HG02970 (cell line): ENCODE data around the gene FAF2.

Experiments used
- ATAC-seq: cut with Tn5 transposase; IDR thresholded peaks from one replicate; pipeline ENCODE4 v1.9.1; 2021; ENCODE audit warnings: mild to moderate bottlenecking, moderate library complexity, moderate number of reproducible peaks; ENCODE audit not compliant: unreplicated experiment, low FRiP score

The FAF2 gene

DNA sequence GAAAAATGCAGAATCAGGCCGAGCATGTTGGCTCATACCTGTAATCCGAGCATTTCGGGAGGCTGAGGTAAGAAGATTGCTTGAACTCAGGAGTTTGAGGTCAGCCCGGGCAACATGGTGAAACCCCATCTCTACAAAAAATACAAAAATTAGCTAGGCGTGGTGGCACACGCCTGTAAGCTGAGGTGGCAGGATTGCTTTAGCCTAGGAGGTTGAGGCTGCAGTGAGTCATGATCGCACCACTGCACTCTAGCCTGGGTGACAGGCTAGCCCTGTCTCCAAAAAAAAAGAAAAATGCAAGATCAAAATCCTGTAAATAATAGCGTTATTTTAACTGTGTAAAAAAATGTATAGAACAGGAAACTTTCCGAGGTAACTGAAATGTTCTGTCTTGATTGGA lies 49.7 kb downstream of the FAF2 start:
- no peak for ATAC-seq

DNA sequence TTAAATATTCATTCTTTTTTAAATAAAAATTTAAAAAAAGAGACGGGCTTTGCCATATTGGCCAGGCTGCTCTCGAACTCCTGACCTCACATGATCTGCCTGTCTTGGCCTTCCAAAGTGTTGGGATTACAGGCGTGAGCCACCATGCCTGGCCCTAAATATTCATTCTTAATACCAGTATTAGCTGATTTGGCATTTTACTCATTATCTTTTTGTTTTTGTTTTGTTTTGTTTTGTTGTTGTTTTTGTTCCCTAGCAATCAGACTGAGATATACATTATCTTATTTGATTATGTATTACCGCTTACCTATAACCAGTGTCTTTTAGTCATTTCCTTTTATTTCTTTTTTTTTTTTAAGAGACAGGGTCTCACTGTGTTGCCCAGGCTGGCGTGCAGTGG lies 51.1 kb downstream of the FAF2 start:
- no peak for ATAC-seq

- no peak for ATAC-seq
Measured at GRCh38 chr5:176500511-176500910, 52.3 kb downstream of the FAF2 start.

- ATAC-seq: no peak
Measured at GRCh38 chr5:176501333-176501732, 53.1 kb downstream of the FAF2 start.

DNA sequence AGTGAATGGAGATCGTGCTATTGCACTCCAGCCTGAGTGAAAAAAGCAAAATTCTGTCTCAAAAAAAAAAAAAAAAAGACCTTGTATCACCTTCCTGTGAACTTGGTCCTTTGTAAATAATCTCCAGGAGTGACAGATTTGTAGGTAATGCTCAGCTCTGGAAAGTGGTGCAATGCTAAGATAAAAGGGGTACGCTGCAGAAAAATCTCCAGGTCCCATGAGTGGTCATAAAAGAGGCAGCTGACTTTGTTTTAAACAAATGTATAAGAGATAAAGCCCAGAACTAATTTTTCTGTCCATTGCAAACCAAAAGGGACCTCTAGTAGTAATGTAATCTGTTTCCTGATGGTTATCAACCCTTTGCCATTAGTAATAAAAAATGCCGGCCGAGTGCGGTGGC lies 55.3 kb downstream of the FAF2 start:
- ATAC-seq: no peak

GRCh38 chr5:176507911-176508310 lies 59.7 kb downstream of the FAF2 start:
- ATAC-seq: no peak

DNA sequence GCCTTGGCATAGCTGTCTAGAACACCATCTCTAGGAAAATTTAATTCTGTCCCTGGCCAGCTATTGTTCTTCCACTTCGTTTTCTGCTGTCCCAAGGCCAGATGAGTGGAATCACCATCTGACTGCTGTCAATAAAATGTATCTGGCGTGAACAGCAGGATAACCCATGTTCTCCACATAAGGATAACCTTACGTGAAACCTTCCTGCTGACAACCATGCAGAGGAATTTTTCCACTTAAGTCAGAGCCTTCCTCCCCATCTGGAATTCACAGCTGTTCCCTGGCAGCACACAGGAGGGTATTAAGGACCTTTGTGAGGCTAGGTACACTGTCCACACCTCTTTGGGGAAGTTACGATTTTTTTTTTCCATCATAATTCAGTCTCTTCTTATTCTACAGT lies 60.4 kb downstream of the FAF2 start:
- no peak for ATAC-seq

GRCh38 chr5:176513788-176514187 lies 65.6 kb downstream of the FAF2 start:
- ATAC-seq: no peak

DNA sequence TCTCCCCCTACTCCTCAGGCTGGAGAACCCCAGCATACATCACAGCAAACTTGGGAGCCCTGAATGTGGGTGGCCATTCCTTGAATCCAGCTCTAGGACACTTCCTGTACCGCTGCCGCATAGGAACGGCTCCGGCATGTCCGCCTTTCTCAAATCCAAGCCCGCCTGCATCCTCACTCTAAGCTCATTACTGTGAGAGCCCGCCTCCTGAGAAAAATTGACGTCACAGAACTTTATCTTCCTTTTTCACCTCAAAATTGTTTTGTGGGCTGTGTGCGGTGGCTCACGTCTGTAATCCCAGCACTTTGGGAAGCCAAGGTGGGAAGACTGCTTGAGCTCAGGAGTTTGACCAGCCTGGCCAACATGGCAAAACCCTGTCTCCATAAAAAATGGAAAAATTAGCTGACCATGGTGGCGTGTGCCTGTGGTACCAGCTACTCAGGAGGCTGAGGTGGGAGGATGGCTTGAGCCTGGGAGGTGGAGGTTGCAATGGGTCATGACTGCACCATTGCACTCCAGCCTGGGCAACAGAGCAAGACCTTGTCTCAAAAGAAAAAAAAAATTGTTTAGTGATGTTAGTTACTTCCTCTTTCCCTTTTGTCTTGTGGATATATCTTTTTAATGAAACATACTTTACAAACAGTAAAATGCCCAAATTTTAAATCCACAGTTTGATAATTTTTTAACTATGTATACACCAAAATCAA lies 66.2 kb downstream of the FAF2 start:
- ATAC-seq: no peak

DNA sequence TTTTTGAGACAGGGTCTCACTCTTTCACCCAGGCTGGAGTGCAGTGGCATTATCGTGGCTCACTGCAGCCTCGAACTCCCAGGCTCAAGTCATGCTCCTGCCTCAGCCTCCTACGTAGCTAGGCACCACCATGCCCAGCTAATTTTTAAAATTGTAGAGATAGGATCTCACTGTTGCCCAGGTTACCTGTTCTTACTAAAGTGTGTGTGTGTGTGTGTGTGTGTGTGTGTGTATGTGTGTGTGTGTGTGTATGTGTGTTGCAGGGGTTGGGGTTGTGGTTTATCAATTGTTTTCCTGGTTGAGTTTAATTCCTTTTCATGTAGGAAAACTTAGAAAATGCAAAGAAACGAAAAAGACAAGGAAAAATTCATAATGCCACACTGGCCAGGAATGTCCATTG lies 67.2 kb downstream of the FAF2 start:
- ATAC-seq: no peak

DNA sequence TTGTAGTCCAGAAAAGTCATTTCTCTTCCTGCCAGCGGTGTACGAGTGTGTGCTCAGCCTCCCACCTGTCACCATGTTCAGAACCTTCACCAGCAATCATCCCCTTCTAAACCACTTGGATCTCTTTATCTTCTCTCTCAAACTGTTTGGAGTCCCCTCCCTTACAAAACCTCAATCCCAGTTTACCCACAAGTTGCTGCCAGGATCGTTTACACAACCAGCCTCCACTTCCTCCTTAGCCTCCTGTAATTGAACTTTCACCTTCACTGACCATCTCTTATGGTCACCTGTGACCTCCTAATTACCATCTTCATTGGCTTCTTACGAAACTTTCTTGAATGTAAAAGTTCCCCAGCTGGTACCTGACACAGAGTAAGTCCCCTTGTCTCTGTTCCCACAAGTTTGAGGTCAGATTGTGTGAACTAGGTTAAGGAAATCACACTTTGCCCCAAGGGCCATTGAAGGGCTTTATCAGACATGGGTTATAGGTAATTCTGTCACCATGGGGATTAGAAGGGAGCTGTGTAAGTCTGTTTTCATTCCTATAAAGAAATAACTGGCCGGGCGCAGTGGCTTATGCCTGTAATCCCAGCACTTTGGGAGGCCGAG lies 69.0 kb downstream of the FAF2 start:
- ATAC-seq: no peak

DNA sequence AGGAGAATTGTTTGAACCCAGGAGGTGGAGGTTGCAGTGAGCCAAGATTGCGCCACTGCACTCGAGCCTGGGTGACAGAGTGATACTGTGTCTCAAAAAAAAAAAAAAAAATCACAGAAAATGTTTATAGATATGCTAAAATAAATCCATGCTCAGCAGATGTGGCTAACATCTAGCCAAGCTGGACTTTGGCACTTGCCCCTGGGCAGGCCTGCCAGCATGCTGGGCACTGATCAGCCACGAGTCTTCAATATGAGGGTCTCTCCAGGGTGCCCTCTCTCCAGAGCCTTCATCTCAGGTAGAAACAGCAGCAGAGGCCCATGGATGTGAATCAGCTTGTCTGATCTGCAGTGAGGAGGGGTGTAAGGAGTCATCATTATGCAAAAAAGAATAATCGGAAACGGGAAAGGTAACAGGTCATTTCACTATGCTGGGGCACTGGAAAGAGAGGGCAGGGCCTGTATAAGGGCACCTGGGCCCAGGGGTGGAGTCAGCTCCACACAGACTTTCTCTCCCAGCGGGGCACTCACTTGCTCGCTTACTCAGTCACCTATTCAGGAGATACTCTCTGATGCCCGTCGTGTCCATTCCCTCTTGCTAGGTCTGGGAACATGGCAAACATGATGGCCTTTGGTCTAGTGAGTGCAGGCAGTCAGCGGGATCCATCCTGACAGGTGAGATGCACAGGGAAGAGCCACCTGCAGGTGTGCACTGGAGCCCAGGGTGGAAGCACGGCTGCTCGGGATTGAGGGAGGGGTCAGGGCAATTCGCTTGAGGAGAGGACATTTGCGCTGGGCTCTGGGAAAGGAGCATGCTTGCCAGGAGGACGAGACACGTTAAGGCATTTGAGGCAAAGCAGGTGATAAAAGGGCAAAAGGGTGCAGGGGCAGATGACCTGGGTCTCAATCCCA lies 71.9 kb downstream of the FAF2 start:
- no peak for ATAC-seq

- ATAC-seq: no peak
Measured at GRCh38 chr5:176521286-176521685, 73.1 kb downstream of the FAF2 start.

DNA sequence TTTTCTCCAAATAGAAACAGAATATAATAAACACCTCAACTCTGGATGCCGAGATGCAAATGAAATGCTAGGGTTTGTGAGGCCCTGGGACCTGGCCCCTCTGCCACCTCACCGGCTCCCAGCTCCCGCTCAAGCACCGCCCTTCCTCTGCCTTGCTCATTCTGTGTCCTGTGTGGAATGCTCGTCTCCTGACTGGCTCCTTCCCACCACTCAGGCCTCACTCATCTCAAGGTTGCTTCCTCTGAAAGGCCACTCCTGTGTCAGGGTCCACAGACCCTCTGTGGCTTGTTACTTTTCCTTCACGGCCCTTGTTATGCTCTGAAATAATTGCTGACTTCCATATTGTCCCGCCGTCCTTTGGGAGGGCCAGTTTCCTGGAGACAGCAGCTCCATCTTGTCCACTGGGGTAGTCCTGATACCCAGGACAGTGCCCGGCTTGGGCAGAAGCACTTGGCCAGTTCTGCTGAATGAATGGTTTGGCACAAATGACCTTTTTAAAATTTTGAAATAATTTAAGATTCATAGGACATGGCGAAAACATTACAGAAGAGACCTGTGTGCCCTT lies 73.6 kb downstream of the FAF2 start:
- no peak for ATAC-seq

- ATAC-seq: no peak
Measured at GRCh38 chr5:176524138-176524537, 76.0 kb downstream of the FAF2 start.

GRCh38 chr5:176524987-176525386 lies 76.8 kb downstream of the FAF2 start:
- ATAC-seq: no peak

GRCh38 chr5:176525677-176526076 lies 77.5 kb downstream of the FAF2 start:
- no peak for ATAC-seq

DNA sequence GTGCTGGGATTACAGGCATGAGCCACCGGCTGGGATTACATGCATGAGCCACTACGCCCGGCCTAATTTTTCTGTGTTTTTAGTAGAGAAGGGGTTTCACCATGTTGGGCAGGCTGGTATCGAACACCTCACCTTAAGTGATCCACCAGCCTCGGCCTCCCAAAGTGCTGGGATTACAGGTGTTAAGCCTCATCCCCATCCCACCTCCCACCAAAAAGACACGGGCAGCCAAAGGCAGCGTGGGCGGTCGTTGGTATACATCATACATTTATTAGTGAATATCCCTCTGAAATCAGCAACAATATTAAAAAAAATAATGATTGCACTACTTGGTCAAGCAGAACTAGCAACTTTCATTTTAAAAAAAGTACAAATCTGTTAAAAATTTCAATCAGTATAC lies 78.3 kb downstream of the FAF2 start:
- no peak for ATAC-seq

GRCh38 chr5:176527246-176528222 lies 79.3 kb downstream of the FAF2 start:
- no peak for ATAC-seq

DNA sequence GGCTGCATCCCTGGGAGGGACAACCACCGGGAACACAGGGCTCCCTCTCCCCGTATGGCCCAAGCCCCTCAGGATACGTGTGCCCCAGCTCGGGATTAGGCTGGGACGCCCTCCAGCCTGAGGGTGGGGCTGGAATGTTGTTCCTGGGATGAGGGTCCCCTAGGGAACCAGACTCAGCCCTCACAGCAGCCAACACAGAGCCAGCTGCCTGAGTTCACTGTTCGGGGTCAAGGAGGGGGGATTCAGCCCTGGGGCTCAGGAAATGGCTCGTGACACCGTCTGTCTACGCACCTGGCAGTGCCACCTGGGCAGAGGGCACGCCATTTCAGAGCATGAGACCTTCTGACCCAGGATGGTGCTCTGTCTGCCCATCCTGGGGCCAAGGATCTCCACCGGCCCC lies 80.1 kb downstream of the FAF2 start:
- ATAC-seq: no peak
